IPS-20b (cell line): ENCODE data around the gene GJB6.

Source experiments
- H3K27ac ChIP-seq: one replicate; pipeline ENCODE4 v1.5.1; 2013; ENCODE audit warnings: low read length
- H3K27me3 ChIP-seq: 2 replicates; pipeline ENCODE4 v1.6.1; 2013; ENCODE audit warnings: mild to moderate bottlenecking, low read length, inconsistent platforms; ENCODE audit not compliant: insufficient read depth
- H3K36me3 ChIP-seq: 2 replicates; pipeline ENCODE4 v1.6.1; 2013; ENCODE audit warnings: low read depth, mild to moderate bottlenecking, inconsistent platforms, low read length, moderate library complexity; ENCODE audit not compliant: insufficient read depth
- H3K4me1 ChIP-seq: 2 replicates; pipeline ENCODE4 v1.6.1; 2013; ENCODE audit warnings: mild to moderate bottlenecking, control low read depth, inconsistent platforms, low read length, moderate library complexity; ENCODE audit not compliant: insufficient read depth
- H3K4me3 ChIP-seq: 2 replicates; pipeline ENCODE4 v1.5.1; 2013; ENCODE audit warnings: mild to moderate bottlenecking, low read length, inconsistent platforms
- H3K9ac ChIP-seq: 2 replicates; pipeline ENCODE4 v1.6.1; 2013; ENCODE audit warnings: low read depth, mild to moderate bottlenecking, inconsistent platforms, low read length, moderate library complexity
- H3K9me3 ChIP-seq: 2 replicates; pipeline ENCODE4 v1.6.1; 2013; ENCODE audit warnings: mild to moderate bottlenecking, low read depth, low read length, inconsistent platforms; ENCODE audit not compliant: insufficient read depth

The GJB6 gene

DNA sequence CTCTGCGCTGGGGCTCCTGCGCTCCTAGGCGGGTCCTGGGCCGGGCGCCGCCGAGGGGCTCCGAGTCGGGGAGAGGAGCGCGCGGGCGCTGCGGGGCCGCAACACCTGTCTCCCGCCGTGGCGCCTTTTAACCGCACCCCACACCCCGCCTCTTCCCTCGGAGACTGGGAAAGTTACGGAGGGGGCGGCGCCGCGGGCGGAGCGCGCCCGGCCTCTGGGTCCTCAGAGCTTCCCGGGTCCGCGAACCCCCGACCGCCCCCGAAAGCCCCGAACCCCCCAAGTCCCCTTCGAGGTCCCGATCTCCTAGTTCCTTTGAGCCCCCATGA is 39.3 kb downstream of the GJB6 start, which contains the start of gene GJB2:
Gene GJB2, minus strand, starts transcription at position 103 of the 326 bp plus-strand sequence. CDS start 3,357 bp downstream, outside the sequence.
- Histone ChIP-seq H3K27ac (no peak within 1 kb of the TSS), H3K27me3 (peaks cover 91% of the 10 kb centered on the region), H3K36me3 (no peaks in the 10 kb centered on the region), H3K9me3 (no peaks in the 10 kb centered on the region), H3K4me1 (peaks cover 11% of the 10 kb centered on the region; the same call in 1 of the 2 replicates), H3K9ac (no peak within 1 kb of the TSS), H3K4me3 (peak within 1 kb of the TSS; percentile 66)

DNA sequence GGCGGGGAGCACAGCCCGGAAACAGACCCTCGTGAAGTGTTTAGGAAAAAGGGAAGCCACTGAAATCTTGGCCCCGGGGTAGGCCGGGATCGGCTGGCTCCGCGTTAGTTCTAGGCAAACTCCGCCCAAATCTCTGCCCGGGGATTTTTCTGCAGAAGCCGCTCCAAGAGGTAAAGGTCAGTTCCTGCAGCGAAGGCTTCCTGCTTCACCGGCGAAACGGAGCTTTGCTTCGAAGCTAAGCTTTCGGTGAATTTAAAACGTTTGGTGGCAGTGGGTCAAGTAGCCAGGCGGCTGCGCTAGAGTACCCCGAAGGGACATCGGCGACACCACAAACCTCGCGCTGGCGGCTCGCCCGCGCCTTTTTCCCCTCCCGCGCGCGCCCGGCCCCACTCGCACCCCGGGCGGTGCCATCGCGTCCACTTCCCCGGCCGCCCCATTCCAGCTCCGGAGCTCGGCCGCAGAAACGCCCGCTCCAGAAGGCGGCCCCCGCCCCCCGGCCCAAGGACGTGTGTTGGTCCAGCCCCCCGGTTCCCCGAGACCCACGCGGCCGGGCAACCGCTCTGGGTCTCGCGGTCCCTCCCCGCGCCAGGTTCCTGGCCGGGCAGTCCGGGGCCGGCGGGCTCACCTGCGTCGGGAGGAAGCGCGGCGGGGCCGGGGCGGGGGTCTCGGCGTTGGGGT is 39.8 kb downstream of the GJB6 start:
- no peaks in the 10 kb centered on the region for H3K36me3 ChIP-seq
- H3K9me3 ChIP-seq = no peaks in the 10 kb centered on the region
- H3K27me3 ChIP-seq = peaks cover 91% of the 10 kb centered on the region
- H3K9ac ChIP-seq = no peak overlapping the region
- no peak overlapping the region for H3K27ac ChIP-seq
- H3K4me1 ChIP-seq = peaks cover 11% of the 10 kb centered on the region; the same call in 1 of the 2 replicates
- H3K4me3 ChIP-seq = peak overlapping the region; percentile 66

DNA sequence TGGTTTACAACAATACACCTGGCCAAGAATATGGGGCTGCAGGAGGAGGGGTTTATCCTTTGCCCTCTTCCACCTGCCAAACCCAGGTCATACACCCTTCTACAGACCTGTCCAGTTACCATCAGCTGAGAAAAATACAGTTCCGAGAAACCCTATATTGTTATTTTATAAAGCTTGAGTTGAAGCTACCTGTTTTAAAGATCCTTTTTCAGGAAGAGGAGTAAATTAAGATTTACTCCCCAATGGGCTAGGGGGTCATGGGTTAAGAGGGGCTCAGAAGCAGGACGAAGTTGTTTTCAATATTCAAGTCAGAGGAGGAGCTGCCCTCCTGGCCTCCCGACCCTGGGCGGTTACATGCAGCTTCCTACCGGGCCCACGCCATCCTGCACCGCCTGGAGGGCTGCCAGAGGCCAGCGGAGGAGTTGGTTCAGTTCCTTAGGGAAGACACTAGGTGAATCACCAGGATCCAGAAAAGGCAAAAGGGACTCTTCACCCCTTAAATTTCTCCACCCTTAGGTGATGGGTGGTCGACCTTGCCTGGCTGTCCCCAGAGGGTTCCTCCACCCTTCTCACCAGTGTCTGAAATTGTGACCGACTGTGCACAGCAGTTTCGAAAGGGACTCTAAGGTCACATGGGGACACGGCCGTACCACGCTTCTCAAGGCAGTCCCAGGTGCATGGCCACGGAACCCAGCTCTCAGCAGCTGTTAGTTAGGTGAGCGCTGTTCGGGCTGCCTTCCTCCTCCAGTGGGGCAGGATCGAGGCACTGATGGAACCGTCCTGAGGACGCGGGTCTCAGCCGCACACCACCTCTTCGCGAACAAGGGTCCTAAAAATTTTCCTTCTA is 40.6 kb downstream of the GJB6 start:
- no peaks in the 10 kb centered on the region for H3K36me3 ChIP-seq
- peak overlapping the region; percentile 66 for H3K4me3 ChIP-seq
- H3K4me1 ChIP-seq = peaks cover 11% of the 10 kb centered on the region; the same call in 1 of the 2 replicates
- no peak overlapping the region for H3K9ac ChIP-seq
- no peak overlapping the region for H3K27ac ChIP-seq
- H3K27me3 ChIP-seq = peaks cover 83% of the 10 kb centered on the region
- H3K9me3 ChIP-seq = no peaks in the 10 kb centered on the region

DNA sequence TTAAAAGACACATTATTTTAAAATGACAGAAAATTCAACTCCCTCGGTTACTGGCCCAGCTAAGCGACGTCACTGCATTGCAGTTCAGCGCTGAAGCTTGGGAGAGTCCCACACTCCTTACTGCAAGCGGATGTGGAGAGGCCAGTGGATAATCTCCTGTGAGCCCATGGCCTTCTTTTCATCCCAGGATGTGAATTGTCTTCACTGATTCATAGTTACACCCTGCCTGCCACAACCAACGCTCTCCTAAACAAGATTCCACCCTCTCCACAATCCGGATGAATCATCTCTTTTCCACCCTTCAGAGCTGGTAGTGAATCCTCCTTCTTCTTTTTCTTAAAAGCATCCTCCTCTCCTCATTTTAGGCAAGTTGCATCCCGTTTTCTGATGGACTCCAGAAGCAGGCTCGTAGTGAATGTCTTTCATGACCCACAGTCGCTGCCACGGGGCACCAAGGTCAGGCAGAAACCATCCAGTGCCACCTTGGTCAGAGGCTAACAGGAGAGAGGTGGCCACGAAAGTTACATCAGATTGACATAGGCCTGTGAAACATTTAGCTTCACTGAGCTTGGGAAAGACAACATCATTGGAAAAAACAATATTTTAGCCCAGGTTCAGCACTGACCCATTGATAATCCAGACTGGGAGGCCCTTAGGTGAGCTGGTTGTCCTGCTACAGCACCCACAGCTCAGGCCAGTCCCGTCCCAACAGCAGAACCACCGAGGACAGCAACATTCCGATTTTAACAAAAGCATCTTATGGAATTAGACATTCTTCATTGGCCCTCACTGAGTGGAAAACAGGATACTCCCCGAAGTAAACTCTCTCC is 41.4 kb downstream of the GJB6 start:
- no peaks in the 10 kb centered on the region for H3K36me3 ChIP-seq
- H3K4me3 ChIP-seq = no peak overlapping the region
- H3K27me3 ChIP-seq = peaks cover 75% of the 10 kb centered on the region
- H3K9ac ChIP-seq = no peak overlapping the region
- H3K9me3 ChIP-seq = no peaks in the 10 kb centered on the region
- H3K27ac ChIP-seq = no peak overlapping the region
- peaks cover 11% of the 10 kb centered on the region; the same call in 1 of the 2 replicates for H3K4me1 ChIP-seq

DNA sequence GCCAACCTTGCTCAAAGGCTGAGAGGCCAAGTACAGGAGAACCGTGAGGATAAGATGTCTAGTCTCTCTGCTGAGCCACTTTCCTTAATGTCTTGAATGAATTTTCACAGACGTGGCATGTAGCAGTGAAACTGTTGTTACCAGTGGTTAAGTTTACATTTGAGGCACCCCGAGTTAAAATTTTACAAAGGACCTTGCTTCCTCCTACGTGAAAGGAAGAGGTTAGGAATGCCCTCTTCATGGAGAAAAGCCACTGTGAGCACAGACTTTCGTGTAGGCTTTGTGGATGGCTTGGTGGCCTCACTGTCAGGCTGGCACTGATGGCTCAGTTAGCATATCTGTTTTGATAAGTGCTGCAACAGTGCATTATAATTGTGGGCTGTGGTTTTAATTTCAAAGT is 42.0 kb downstream of the GJB6 start:
- H3K4me1 ChIP-seq = peaks cover 11% of the 10 kb centered on the region; the same call in 1 of the 2 replicates
- no peak overlapping the region for H3K4me3 ChIP-seq
- H3K9me3 ChIP-seq = no peaks in the 10 kb centered on the region
- no peaks in the 10 kb centered on the region for H3K36me3 ChIP-seq
- no peak overlapping the region for H3K27ac ChIP-seq
- no peak overlapping the region for H3K9ac ChIP-seq
- H3K27me3 ChIP-seq = peaks cover 69% of the 10 kb centered on the region

DNA sequence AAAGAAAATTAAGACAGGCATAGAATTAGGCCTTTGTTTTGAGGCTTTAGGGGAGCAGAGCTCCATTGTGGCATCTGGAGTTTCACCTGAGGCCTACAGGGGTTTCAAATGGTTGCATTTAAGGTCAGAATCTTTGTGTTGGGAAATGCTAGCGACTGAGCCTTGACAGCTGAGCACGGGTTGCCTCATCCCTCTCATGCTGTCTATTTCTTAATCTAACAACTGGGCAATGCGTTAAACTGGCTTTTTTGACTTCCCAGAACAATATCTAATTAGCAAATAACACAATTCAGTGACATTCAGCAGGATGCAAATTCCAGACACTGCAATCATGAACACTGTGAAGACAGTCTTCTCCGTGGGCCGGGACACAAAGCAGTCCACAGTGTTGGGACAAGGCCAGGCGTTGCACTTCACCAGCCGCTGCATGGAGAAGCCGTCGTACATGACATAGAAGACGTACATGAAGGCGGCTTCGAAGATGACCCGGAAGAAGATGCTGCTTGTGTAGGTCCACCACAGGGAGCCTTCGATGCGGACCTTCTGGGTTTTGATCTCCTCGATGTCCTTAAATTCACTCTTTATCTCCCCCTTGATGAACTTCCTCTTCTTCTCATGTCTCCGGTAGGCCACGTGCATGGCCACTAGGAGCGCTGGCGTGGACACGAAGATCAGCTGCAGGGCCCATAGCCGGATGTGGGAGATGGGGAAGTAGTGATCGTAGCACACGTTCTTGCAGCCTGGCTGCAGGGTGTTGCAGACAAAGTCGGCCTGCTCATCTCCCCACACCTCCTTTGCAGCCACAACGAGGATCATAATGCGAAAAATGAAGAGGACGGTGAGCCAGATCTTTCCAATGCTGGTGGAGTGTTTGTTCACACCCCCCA is 43.2 kb downstream of the GJB6 start:
- Histone ChIP-seq H3K9me3 (no peaks in the 10 kb centered on the region), H3K27me3 (peaks cover 57% of the 10 kb centered on the region), H3K4me1 (peaks cover 6% of the 10 kb centered on the region; the same call in 1 of the 2 replicates), H3K9ac (no peak overlapping the region), H3K4me3 (no peak overlapping the region), H3K36me3 (no peaks in the 10 kb centered on the region), H3K27ac (no peak overlapping the region)

DNA sequence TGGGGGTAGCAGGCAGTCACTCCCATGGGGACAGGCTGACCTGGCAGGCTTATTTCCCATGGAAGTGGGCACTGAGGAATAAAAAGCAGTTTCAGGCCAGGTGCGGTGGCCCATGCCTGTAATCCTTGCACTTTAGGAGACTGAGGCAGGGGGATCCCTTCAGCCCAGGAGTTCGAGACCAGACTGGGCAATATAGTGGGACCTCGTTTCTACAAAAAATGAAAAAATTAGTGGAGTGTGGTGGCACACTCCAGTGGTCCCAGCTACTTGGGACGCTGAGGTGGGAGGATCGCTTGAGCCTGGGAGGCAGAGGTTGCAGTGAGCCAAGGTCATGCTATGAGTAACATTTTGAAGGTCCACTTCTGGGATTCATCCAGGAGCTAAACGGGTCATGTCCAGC is 45.3 kb downstream of the GJB6 start:
- Histone ChIP-seq H3K4me1 (0 out of 2 replicates have a peak, but pooled peaks cover 2% of the 10 kb centered on the region), H3K9me3 (no peaks in the 10 kb centered on the region), H3K4me3 (no peak overlapping the region), H3K9ac (no peak overlapping the region), H3K36me3 (no peaks in the 10 kb centered on the region), H3K27me3 (peaks cover 36% of the 10 kb centered on the region), H3K27ac (no peak overlapping the region)

DNA sequence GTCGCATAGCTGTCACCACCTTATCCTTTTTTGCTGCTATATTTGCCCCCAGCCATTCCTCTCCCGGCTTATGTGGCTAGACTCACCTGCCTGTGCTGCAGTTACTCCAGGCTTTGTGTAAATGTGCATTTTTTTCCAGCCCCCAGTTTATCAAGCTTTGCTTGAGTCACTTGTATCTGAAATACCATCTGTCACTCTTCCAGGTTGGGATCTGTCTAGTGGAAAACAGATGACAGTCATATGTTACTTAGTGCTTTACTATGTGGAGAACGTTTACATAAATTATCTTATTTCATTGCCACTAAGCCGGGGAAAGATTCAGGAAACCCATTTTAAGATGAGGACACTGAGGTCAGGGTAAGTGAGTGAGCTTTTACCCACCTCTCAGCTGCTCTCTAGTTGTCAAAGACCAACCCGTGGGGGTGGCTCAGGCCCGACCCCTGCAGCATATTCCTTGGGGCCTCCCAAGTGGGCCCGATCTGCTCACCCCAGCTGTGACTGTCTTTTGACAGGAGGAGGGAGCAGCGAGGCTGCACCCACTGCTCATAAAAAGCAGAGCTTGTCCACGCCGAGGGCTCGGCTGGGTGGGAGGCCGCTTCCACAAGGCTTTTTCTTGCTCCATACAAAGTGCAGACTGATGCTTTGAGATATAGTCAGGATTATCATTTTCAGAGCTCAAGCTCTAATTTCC is 46.6 kb downstream of the GJB6 start:
- Histone ChIP-seq H3K9me3 (no peaks in the 10 kb centered on the region), H3K36me3 (no peaks in the 10 kb centered on the region), H3K4me1 (no peaks in the 10 kb centered on the region), H3K9ac (no peak overlapping the region), H3K4me3 (no peak overlapping the region), H3K27me3 (peaks cover 23% of the 10 kb centered on the region), H3K27ac (no peak overlapping the region)

DNA sequence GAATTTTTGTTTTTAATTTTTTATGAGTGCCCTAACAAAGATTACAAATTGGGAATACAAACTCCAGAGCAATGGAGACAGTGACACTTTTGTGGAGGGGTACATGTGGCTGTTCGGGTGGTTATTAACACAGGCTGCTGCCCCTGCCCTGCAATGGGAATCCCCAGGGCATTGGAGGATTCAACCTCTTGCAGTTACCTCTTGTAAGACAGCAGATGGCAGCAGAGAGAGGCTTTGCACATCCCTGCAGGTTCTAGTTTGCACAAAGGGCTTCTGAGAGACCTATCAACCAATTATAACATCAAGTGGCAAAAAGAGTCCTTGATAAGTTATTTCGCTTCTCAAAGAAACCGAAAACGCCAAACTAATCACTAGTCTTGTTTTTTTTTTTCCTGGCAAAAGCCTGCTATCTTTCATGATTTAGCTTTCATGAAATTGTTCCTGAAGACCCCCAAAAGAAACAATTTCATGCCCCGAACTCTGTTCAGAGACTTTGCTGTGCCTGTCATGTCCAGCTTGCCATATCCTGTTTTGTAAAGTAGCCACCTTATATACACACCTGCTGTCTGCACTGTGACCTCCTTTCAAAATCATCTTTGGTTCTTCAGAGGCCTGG is 49.8 kb downstream of the GJB6 start:
- Histone ChIP-seq H3K36me3 (no peaks in the 10 kb centered on the region), H3K27me3 (no peaks in the 10 kb centered on the region), H3K27ac (no peak overlapping the region), H3K4me1 (no peaks in the 10 kb centered on the region), H3K9me3 (no peaks in the 10 kb centered on the region), H3K9ac (no peak overlapping the region), H3K4me3 (no peak overlapping the region)

DNA sequence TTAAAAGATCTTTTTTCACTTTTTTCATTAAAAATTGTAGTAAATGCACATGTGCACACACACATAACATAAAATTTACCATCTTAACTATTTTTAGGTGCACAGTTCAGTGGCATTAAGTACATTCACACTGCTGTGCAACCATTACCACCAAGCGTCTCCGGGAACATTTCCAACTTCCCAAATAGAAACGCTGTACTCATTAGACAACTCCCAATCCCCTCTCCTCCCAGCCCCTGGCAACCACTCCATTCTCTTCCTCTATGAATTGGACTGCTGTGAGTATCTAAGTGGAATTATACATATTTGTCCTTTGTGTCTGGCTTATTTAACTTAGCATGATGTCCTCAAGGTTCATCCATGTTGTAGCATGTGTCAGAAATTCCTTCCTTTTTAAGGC is 50.9 kb downstream of the GJB6 start:
- Histone ChIP-seq H3K4me1 (no peaks in the 10 kb centered on the region), H3K4me3 (no peak overlapping the region), H3K9ac (no peak overlapping the region), H3K27ac (no peak overlapping the region), H3K27me3 (no peaks in the 10 kb centered on the region), H3K9me3 (no peaks in the 10 kb centered on the region), H3K36me3 (no peaks in the 10 kb centered on the region)
